Neuronal stem cell (in vitro differentiated cells): ENCODE results near the gene EHD1.

Source experiments
- DNase-seq: peaks from one replicate; pipeline ENCODE4 v3.0.0-alpha.2; 2013; ENCODE audit warnings: low spot score
- H2AFZ ChIP-seq: one replicate; pipeline ENCODE4 v1.6.1; 2013; ENCODE audit warnings: mild to moderate bottlenecking, low read length, inconsistent platforms
- H2AK5ac ChIP-seq: 2 replicates; pipeline ENCODE4 v1.6.1; 2013; ENCODE audit warnings: low read depth, mild to moderate bottlenecking, inconsistent platforms, low read length, moderate library complexity, mixed read lengths
- H2BK120ac ChIP-seq: 2 replicates; pipeline ENCODE4 v1.6.1; 2013; ENCODE audit warnings: low read depth, mild to moderate bottlenecking, inconsistent platforms, low read length, moderate library complexity, mixed read lengths
- H2BK12ac ChIP-seq: one replicate; pipeline ENCODE4 v1.6.1; 2013; ENCODE audit warnings: low read length, inconsistent platforms
- H2BK15ac ChIP-seq: 2 replicates; pipeline ENCODE4 v1.6.1; 2013; ENCODE audit warnings: mild to moderate bottlenecking, low read length, inconsistent platforms, mixed read lengths
- H2BK5ac ChIP-seq: one replicate; pipeline ENCODE4 v1.6.1; 2013; ENCODE audit warnings: inconsistent platforms, mild to moderate bottlenecking, low read length, moderate library complexity
- H3K14ac ChIP-seq: one replicate; pipeline ENCODE4 v1.6.1; 2013; ENCODE audit warnings: low read length, inconsistent platforms
- H3K18ac ChIP-seq: 2 replicates; pipeline ENCODE4 v1.6.1; 2013; ENCODE audit warnings: low read length, inconsistent platforms
- H3K23ac ChIP-seq: 2 replicates; pipeline ENCODE4 v1.6.1; 2013; ENCODE audit warnings: low read depth, mild to moderate bottlenecking, mixed read lengths, low read length, inconsistent platforms; ENCODE audit not compliant: poor library complexity
- H3K27ac ChIP-seq: replicated peaks from 3 replicates; pipeline ENCODE4 v1.5.1; 2013; ENCODE audit warnings: low read length, inconsistent platforms
- H3K27me3 ChIP-seq, 3 experiments: 2 replicates each; pipeline ENCODE4 v1.6.1; 2013; ENCODE audit warnings: low read length in 3 of 3, mild to moderate bottlenecking in 2 of 3, inconsistent platforms in 1 of 3, low read depth in 1 of 3, mixed read lengths in 1 of 3, moderate library complexity in 1 of 3; ENCODE audit not compliant: control insufficient read depth in 3 of 3, insufficient read depth in 3 of 3
- H3K36me3 ChIP-seq, 2 donors: replicated peaks in 1 of 2; 2 replicates each; pipeline ENCODE4 v1.6.1; 2013; ENCODE audit warnings: low read length in 2 of 2; ENCODE audit not compliant: control insufficient read depth in 2 of 2, insufficient read depth in 2 of 2
- H3K4ac ChIP-seq: 2 replicates; pipeline ENCODE4 v1.6.1; 2013; ENCODE audit warnings: inconsistent platforms, mild to moderate bottlenecking, low read length, moderate library complexity
- H3K4me1 ChIP-seq, 2 donors: 1 replicate in 1 of 2; 2 replicates in 1 of 2; pipeline ENCODE4 v1.6.1; 2013; ENCODE audit warnings: low read length in 2 of 2, low read depth in 1 of 2; ENCODE audit not compliant: control insufficient read depth in 2 of 2, insufficient read depth in 1 of 2
- H3K4me2 ChIP-seq: one replicate; pipeline ENCODE4 v1.6.1; 2013; ENCODE audit warnings: mild to moderate bottlenecking, low read length, inconsistent platforms; ENCODE audit not compliant: insufficient read depth, poor library complexity, severe bottlenecking
- H3K4me3 ChIP-seq, 2 donors: 2 replicates each; pipeline ENCODE4 v1.5.1; 2013; ENCODE audit warnings: low read length in 2 of 2, mild to moderate bottlenecking in 2 of 2, inconsistent platforms in 1 of 2, moderate library complexity in 1 of 2
- H3K79me1 ChIP-seq: one replicate; pipeline ENCODE4 v1.6.1; 2013; ENCODE audit warnings: low read depth, mild to moderate bottlenecking, inconsistent platforms, low read length, moderate library complexity
- H3K9ac ChIP-seq: one replicate; pipeline ENCODE4 v1.6.1; 2013; ENCODE audit warnings: mild to moderate bottlenecking, low read depth, low read length, inconsistent platforms; ENCODE audit not compliant: poor library complexity
- H3K9me3 ChIP-seq, 2 donors: replicated peaks in 1 of 2; 2 replicates each; pipeline versions ENCODE3 to v1.6.1; 2013; ENCODE audit warnings: low read length in 2 of 2, mild to moderate bottlenecking in 2 of 2, inconsistent platforms in 1 of 2, low read depth in 1 of 2, mixed read lengths in 1 of 2, moderate library complexity in 1 of 2; ENCODE audit not compliant: control insufficient read depth in 2 of 2, insufficient read depth in 1 of 2
- H4K8ac ChIP-seq: one replicate; pipeline ENCODE4 v1.6.1; 2013; ENCODE audit warnings: low read depth, mild to moderate bottlenecking, inconsistent platforms, low read length, moderate library complexity
- H4K91ac ChIP-seq: one replicate; pipeline ENCODE4 v1.6.1; 2013; ENCODE audit warnings: low read length, low read depth, mild to moderate bottlenecking, inconsistent platforms; ENCODE audit not compliant: poor library complexity
- WGBS, 2 donors: extraction: QIAGEN DNeasy Blood & Tissue Kit; methylation state at CpG; one replicate each; pipeline ENCODE4 v1.1.7; 2013; ENCODE audit warnings: missing lambda C conversion rate in 2 of 2, mixed read lengths in 1 of 2; ENCODE audit not compliant: insufficient read length in 2 of 2, insufficient replicate concordance in 1 of 2; ENCODE audit errors: extremely low coverage in 2 of 2; 5-methylcytosine and 5-hydroxymethylcytosine counted together

EHD1 gene

DNA sequence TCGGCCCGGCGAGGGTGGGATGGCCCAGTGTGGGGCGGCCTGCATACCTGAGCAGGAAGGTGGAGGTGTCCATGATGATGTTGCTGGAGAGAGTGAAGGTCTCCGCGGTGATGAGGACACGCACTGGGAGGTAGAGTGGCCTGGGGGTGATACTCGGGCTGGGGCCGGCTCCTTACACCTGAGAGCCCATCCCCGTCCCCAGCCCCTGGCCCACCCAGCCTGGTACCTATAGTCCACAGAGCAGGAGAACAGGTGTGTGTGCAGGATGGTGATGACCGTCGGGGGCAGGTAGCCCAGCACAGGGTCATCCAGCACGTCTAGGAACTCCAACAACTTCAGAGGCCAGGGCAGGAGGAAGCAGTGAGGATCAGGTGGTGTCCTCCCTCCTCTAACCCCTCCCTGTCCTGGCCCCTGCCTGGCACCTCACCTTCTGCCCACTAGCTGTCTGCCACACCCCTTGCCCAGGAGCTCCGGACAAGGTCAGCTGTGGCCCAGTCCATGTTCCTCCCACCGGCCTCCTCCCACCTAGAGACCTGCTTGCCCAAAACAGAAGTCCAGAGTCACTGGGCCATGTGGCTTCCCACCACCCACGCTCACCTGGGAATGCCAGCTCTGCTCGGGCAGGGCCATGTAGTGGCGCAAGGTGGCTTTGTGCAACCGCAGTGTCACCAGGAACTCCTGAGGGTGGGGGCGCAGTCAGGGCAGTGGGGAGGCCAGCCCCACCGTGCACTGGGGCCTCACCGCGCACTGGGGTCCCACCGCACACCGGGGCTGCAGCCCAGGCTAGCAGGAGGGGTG lies 27.3 kb upstream of the EHD1 start:
- Histone ChIP-seq H2BK12ac (peak overlapping the region; percentile 10), H3K9me3 (no peaks in the 10 kb centered on the region), H3K4me2 (no peak overlapping the region), H3K79me1 (peaks cover 4% of the 10 kb centered on the region), H3K27ac (no peak overlapping the region), H3K9ac (no peak overlapping the region), H3K4me3 (peak overlapping the region in 1 of 2 donors; percentile 64), H4K91ac (no peak overlapping the region), H2BK5ac (no peak overlapping the region), H2BK15ac (no peak overlapping the region), H2AFZ (no peak overlapping the region), H3K14ac (no peak overlapping the region), H2BK120ac (no peak overlapping the region), H3K36me3 (peaks cover 41 to 71% of the 10 kb centered on the region in 2 donors), H3K4ac (no peak overlapping the region), H3K23ac (no peak overlapping the region), H3K18ac (no peak overlapping the region), H4K8ac (peak overlapping the region; percentile 76), H3K4me1 (no peaks in the 10 kb centered on the region), H2AK5ac (no peak overlapping the region), H3K27me3 (no peaks in the 10 kb centered on the region)
- WGBS, 2 donors = no CpG with 5 or more reads among the region's 25 CpGs
- no peak for DNase-seq

DNA sequence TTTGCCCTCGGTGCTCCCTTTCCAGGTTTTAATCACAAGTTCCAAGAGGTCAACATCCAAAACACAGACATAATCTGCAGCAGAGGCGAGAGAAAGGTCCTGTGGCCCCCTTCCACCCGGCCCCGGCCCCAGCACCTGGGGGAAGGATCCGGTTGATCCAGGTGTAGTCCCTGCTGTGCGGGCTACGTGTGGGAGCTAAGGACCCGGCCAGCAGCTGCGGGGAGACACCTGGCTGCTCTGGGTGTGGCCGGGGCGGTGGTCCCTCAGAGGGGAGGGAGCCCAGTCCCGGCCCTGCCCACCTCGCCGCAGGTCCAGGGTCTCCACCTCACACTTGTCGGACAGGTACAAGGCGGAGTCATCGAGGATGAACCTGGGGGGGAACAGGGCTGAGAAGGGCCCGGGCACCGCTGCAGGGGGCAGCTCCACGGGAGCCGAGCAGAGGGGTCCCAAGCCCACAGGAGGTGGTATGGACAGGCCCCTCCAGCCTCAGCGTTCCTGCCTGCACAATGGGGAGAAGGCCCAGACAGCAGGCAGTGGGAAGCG lies 24.9 kb upstream of the EHD1 start:
- Histone ChIP-seq H3K4me3 (no peak overlapping the region), H3K4me1 (no peaks in the 10 kb centered on the region), H3K9ac (no peak overlapping the region), H3K4ac (no peak overlapping the region), H3K18ac (no peak overlapping the region), H3K79me1 (peaks cover 4% of the 10 kb centered on the region), H2BK15ac (no peak overlapping the region), H3K36me3 (peaks cover 37 to 52% of the 10 kb centered on the region in 2 donors), H3K27ac (no peak overlapping the region), H2BK12ac (no peak overlapping the region), H4K91ac (no peak overlapping the region), H3K4me2 (no peak overlapping the region), H3K9me3 (no peaks in the 10 kb centered on the region), H2AFZ (no peak overlapping the region), H3K27me3 (no peaks in the 10 kb centered on the region), H3K14ac (no peak overlapping the region), H3K23ac (no peak overlapping the region), H2BK120ac (no peak overlapping the region), H4K8ac (peak overlapping the region; percentile 43), H2BK5ac (no peak overlapping the region), H2AK5ac (no peak overlapping the region)
- DNase-seq = no peak
- WGBS, 2 donors = no CpG with 5 or more reads among the region's 23 CpGs

DNA sequence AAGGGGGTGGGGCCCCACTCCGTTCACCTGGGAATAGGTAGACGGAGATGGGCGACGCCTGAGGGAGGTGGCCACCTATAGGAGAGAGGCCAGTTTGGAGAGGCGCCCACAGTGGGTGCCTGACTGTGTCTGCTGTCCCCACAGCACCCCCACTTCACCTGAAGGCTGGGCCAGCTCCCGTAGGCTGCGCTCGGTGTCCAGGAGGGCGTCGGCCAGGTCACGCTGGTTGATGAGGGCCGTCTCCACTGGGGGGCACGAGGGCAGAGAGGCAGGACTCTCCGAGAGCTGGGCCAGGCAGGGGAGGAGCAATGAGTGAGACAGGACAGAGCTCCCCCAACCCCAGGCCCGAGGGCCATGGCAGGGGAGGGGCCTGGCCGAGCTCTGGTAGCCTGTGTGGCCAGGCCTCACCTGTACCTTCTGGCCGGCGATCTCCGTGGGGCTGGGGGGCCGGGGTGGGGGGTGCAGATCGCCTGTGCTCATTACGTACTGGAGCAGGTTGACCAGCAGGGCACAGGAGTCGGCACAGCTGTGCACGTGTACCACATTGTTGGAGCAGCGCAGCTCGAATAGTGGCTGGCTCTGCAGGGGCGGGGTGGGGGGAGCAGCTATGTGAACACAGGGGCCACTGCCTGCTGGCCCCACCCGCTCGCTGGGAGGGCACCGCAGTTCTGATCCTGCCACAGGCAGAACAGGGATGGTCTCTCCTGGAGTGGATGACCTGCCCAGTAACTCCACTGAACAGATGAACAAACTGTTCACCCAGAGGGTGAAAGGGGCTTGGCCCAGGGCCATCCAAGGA lies 23.9 kb upstream of the EHD1 start:
- no CpG with 5 or more reads among the region's 30 CpGs for WGBS, 2 donors

DNA sequence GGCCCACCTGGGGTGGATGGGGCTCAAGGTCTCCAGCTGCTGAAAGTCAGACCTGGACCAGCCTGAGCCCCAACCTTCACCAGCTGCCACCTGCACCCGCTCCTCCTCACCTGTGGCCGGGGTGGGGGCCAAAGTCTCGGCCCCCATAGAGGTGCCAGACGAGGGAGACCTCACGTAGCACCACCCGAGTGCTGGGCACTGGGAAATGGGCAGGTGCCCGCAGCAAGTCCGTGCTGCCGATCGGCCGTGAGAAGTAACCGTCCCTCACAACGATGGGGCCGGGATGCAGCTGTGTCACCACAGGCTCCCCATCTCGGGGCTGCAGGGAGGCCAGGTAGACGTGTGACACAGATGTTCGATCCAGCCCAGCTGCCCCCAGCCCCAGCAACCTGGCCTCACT lies 22.4 kb upstream of the EHD1 start:
- Histone ChIP-seq H2BK15ac (no peak overlapping the region), H3K4ac (no peak overlapping the region), H2AFZ (no peak overlapping the region), H2BK120ac (no peak overlapping the region), H3K23ac (no peak overlapping the region), H3K14ac (no peak overlapping the region), H3K36me3 (peaks cover 28 to 37% of the 10 kb centered on the region in 2 donors), H2BK12ac (no peak overlapping the region), H3K4me1 (no peaks in the 10 kb centered on the region), H3K9me3 (no peaks in the 10 kb centered on the region), H3K4me2 (no peak overlapping the region), H3K18ac (no peak overlapping the region), H4K8ac (no peak overlapping the region), H4K91ac (no peak overlapping the region), H2AK5ac (no peak overlapping the region), H3K79me1 (peaks cover 2% of the 10 kb centered on the region), H3K27me3 (no peaks in the 10 kb centered on the region), H3K4me3 (no peak overlapping the region), H3K9ac (no peak overlapping the region), H3K27ac (no peak overlapping the region), H2BK5ac (no peak overlapping the region)
- no peak for DNase-seq
- no CpG with 5 or more reads among the region's 17 CpGs for WGBS, 2 donors

More for the DNA sequence above, 23.9 kb upstream of the EHD1 start:
- Histone ChIP-seq H2BK120ac (no peak overlapping the region), H2BK5ac (no peak overlapping the region), H3K4ac (no peak overlapping the region), H3K4me3 (no peak overlapping the region), H3K4me1 (no peaks in the 10 kb centered on the region), H2AFZ (no peak overlapping the region), H3K9ac (no peak overlapping the region), H3K27ac (no peak overlapping the region), H2AK5ac (no peak overlapping the region), H3K9me3 (no peaks in the 10 kb centered on the region), H2BK12ac (no peak overlapping the region), H3K36me3 (peaks cover 38 to 47% of the 10 kb centered on the region in 2 donors), H4K91ac (no peak overlapping the region), H3K18ac (no peak overlapping the region), H3K4me2 (no peak overlapping the region), H2BK15ac (no peak overlapping the region), H3K79me1 (peaks cover 4% of the 10 kb centered on the region), H4K8ac (peak overlapping the region; percentile 72), H3K14ac (no peak overlapping the region), H3K27me3 (no peaks in the 10 kb centered on the region), H3K23ac (peak overlapping the region; percentile 43)
- DNase-seq = no peak
